ENCODE data around the gene PSORS1C1.

DNA sequence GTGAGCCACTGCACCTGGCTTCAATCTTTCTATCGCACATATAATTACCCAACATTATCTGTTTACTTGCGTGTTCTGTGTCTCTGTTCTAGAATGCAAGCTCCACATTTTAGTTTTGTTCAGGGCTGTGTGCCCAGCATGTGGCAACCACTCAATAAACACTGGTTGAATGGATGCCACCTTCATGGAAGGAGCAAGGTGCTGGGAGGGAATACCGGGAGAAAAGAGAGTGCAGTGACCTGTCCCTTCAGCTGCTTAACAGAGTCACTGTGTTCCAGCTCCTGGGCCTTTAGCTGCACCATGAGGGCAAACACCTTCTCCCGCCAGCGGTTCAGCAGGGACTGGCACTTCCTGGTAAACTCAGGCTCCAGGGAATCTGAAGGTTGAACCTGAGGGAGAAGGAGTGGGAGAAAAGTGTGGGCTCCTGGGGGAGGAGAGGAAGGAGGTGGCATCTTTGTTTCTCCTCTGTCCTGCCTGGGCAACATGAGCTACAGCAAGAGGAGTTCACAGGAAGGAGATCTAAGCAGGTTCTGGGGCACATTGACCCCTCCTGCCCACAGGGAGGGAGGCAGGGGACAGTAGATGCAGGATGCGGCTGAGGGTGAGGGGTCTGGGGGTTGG is 35.3 kb downstream of the PSORS1C1 start:
- TF ChIP-seq CTCF (IDR thresholded peaks at IDR 0.05) (no peak), POLR2A (IDR thresholded peaks at IDR 0.05) (no peak)

Data from Peyer's patch (tissue), 4 donors.